G401.6 (cell line): ENCODE measurements around the gene BBIP1.
"Not testable (repeated sequence)": the region's sequence is repeated elsewhere in the genome, so short reads cannot be mapped to it uniquely, and the experiment has no call there.

Experiments used
- FAIRE-seq: peaks from 2 replicates; lab custom pipeline; 2012; peaks lifted over from hg19 to GRCh38; lab: Jason Lieb, UNC

The BBIP1 gene

DNA sequence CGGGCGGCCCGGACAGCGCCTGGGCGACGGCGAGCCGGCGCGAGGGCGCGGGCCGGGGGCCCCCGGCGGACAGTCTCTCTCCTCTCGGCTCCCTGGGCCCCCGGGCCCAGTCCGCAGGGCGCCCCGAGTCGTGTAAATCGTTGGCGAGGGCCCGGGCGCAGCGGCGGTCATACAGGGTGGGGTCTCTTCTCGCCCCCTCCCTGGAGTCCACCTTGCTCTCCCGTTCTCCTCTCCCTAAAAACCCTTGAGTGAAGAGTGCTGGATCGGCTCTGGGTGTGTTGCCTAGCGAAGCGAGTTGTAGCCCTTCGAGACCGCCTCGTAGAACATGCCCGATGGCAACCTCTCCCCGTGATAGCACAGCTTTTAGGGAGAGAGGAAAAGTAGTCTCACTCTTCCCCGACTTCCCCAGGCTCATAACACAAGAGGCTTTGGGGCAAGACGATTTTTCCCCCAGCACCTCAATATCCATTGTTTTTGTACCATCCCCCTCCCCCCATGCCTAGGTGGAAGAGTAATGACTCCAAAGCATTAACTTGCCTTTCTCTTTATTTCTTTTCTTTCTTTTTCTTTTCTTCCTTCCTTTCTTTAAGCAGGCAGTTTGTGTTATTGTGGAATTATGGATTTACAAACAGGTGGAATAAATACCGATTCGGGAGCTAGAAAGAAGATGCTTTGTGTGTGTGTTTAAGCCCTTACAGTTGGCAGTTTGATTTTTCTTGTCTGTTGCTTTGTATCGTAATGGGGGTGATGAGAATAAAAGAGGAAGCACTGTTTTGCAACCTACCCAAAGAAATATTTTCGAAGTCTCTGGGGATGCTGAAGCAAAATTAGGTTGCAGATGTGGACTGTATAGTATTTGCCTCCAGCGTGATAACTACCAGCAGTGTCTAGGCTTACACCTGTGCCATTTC, 1.2 kb upstream of the BBIP1 start:
- no peak for FAIRE-seq

DNA sequence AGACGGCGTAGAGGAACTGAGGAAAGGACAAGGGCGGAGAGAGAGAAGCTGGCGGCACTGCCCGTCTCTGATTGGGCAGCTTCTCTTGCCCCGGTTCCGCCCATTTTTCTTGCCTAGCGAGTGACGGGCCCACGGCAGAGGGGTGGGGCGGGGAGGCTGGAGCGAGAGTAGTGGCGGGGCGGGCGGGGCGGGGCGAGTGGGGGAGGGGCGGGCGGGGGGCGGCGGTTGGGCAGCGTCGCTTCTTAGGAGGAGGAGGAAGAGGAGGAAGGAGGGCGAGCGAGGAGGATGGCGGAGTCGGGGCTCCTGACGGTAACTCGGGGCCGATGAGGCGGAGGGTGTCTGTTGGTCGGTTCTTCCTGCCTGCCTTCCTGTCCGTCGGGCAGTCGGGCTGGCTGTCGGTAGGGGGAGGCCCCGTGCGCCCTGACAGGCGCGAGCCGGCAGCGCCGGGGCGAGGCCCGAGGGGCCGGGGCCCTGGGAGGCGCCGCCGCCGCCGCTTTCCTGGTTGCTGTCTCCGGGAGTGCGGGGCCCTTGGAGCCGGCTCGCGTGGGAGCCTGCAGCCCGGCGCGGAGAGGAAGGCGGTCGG, 460 bp upstream of the BBIP1 start, which contains the start of gene SHOC2:
Gene SHOC2, plus strand, starts transcription at position 256 of the 583 bp plus-strand sequence. CDS start 44,755 bp downstream, outside the sequence.
- no peak for FAIRE-seq

DNA sequence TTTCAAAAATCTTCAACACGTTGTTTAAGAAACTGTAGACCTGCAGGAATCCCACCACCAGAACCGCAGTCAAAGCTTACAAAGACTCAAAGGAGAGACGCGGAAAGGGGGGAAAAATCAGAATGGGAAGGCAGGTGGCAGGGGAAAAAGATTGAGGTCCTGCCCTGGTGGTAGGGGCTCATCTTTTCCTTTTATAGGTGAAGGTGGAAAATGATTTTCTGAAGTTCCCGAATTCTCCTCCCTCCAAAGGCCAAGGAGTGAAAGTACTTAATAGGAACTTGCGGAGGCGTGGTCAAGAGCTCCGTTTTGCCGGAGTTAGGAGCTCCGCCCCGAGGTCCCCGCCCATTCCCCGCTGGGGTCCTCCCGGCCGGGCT, 724 bp downstream of the BBIP1 start:
- peak; percentile 97 for FAIRE-seq

DNA sequence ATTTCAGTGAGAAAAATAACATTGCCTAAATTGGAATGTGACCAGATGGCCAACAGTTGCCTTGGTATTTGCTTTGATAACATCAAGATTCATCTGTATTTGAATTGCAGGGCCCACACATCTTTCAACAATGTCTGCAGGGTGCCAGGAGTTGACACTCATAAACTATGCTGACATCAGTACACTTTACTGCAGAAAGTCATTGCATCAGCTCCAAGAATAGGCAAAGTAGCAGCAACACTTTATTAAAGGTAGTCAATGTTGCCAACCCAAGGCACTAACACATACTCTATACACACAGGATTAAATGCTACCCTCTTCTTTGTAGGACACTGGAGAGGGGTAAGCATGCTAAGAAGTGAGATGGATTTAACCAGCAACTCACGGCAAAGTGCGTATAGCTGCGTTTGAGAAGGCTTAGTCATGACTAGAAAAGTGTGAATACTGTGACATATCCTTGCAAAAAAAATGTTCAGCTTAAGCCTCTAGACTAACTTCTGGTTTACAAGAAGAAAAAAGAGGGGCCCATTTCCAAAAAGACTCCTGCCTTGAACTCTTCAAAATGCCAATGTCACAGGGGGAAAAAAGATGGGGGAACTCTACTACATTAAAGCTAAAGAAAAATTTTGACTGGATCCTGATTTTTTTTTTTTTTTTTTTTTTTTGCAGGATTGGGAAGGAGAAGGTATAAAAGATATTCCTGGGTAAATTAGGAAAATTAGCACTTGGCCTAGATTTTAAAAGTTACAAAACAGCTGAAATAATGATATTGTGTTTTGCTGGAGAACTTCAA, 2.2 kb downstream of the BBIP1 start:
- no peak for FAIRE-seq

DNA sequence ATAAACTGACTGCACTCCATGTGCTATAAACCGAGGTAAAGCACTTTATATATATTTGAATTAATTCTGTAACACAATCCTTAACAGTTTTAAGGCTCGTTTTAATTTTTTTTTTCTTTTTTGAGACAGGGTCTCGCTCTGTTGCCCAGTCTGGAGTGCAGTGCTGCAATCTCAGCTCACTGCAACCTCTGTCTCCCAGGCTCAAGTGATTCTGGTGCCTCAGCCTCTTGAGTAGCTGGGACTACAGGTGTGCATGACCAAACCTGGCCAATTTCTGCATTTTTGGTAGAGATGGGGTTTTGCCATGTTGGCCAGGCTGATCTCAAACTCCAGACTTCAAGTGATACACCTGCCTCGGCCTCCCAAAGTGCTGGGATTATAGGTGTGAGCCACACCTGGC, 3.4 kb downstream of the BBIP1 start:
- not testable (repeated sequence) for FAIRE-seq

DNA sequence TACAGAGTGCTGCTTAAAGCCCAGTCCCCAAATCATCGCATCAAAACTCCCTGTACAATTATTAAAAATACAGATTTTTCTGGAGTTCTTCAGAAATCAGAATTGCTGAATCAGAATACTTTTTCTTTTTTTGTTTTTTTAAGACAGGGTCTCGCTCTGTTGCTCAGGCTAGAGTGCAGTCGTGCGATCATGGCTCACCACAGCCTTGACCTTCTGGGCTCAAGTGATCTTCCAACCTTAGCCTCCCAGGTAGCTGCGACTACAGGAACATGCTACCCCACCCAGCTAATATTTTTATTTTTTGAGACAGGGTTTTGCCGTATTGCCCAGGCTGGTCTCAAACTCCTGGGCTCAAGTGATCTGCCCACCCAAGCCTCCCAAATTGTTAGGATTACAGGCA, 3.9 kb downstream of the BBIP1 start:
- FAIRE-seq, result no peak

DNA sequence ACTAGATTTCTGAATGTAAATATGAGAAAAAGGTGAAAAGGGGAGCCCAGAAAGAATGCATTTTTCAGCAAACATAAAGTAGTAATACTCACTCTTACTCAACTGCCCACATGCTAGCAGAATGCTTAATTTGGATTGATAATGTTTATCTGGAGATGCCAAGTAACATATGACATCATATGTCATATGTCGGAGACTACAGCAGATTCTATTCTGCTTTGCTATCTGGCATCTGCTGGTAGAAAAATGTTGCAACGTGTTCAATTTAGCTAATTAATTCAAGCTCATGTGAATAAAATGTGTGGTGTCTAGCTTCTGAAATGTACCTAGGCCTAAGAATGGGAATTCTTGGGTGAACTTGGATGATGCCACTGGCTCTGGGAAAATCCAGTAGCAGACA, 4.5 kb downstream of the BBIP1 start:
- no peak for FAIRE-seq

DNA sequence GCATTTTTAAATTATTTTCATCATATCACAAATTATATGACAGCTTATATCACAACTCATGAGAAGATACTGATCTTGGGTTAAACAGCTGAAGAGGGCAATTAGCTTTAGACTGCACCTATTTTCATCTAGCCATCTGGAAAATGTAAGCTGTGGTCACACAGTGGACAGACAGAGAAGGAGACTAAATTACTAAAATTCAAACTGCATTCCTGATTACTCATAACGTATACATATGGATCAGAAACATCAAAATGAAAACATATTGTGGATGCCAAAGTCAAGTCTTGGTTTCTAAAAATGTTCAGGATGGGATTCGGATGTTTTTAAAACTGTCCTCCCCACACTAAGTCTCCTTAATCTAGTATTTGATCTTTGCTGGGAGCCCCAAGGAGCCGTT, 6.6 kb downstream of the BBIP1 start:
- FAIRE-seq, result peak; percentile 23

DNA sequence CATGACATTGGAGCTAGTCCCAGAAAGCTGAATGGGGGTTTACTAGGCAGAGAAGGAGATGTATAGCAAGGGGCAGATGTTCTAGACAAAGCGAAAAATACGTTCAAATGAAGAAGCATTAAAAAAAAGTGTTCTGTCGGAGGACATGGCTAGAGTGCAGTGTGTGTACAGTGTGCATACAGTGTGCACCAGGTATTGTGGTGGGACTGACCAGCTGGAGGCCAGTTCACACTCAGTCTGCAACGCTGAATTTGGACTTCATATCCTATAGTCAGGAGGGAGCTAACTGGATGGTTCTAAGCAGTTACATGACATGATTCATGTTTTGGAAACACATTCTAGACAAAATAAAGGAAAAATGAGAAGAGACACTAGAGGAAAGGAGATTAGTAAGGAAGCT, 8.8 kb downstream of the BBIP1 start:
- no peak for FAIRE-seq

DNA sequence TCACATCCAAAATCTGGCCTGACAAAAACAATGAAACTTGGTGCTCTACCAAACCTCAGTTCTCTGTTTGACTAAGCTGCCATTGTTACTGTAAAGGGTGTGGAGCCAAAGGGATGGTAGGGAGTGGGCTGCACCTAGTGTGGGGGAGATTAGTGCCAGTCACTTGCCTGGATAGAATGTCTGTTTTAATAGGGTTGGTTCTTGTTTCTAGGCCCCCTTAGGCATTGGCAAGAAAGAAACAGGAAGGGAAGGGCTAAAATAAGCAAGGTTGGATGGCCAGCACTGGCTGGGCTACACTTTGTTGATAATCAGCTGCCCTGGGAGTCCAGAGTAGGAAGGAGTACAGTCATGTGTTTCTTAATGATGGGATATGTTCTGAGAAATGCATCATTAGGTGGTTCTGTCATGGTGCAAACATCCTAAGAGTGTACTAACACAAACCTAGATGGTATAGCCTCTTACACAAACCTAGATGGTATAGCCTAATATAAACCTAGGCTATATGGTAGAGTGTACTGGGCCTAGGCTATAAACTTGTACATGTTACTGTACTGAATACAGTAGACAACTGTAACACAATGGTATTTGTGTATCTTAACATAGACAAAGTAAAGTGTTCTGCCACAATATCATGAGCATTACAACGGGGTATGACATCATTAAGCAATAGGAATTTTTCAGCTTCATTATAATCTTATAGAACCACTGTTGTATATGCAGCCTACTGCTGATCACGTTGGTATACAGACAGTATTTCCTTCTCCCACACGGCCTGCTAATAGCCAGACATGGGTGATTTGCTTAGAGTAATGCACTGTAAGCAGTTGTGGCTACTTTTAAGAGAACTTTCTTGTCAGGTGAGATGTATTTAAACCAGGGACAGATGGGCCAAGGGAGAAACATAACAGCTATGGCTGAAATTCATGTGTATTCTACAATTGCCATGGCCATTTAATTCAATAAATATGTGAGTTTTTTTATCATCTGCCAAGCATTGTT, 15.4 kb downstream of the BBIP1 start:
- FAIRE-seq, result no peak

DNA sequence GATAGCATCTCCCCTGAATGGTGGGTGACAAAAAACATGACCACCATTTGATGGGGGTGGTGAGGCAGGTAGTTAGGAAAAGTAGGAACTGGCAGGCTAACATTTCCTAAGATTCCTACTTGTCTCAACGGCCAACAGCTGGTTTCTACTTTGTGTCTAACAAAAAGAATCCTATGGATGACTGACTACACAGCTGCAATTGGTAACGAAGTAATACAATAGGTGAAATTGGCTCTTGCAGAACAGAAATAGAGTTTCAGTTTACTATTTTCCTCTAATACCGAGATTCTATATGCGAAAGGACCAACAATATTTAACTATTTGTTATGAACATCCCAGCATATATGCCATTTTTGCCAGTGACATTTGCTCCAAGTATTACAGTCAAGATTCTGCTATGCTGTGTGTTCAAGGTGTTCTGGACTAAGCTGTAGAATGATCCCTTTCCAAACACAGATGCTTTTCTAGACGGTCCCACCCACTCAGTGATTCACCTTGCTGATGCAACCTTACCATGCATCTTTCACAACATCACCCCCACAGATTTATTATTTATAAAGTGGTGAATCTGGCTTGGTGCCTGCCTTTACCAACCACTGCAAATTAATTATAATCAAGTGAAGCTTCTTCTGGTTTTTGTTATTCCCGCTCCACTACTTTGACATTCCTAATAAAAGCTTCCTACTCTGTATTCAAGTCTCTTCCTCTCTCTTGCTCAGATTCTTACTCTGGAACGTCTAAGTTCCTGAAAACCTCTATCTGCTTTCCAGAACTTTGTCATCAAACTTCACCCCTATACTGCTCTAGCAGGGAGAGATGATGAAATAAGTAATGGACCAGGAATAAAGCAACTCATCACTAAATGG, 16.8 kb downstream of the BBIP1 start:
- no peak for FAIRE-seq

DNA sequence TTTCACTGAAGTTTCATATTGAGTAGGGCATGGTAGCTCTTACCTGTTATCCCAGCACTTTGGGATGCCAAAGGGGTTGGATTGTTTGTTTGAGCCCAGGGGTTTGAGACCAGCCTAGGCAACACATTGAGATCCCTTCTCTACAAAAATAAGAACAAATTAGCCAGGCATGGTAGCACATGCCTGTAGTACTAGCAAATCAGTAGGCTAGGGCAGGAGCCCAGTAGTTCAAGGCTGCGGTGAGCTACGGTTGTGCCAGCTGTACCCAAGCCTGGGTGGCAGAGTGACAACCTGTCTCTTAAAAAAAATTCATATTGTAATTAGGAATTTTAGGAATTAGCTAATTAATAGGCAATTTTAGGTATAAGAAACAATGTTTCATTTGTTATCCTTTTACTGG, 18.0 kb downstream of the BBIP1 start:
- no peak for FAIRE-seq

DNA sequence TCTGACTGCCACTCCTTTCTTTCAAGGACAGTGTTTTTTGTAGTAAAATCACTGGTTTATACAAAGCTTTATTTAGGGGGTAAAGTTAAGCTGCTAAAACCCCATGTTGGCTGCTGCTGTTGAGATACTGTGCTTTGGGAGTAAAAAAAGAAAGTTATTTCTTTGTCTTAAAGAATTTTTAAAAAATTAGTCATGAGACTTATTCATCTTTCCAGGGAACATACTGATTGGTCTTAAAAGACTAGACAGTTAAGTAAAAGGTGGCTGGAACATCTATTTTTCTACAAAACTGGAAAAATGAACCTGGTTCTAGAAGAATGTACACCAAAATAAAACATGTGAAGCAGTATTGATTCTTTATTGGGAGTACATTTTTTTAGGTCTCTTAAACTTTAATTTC, 20.6 kb downstream of the BBIP1 start:
- no peak for FAIRE-seq

DNA sequence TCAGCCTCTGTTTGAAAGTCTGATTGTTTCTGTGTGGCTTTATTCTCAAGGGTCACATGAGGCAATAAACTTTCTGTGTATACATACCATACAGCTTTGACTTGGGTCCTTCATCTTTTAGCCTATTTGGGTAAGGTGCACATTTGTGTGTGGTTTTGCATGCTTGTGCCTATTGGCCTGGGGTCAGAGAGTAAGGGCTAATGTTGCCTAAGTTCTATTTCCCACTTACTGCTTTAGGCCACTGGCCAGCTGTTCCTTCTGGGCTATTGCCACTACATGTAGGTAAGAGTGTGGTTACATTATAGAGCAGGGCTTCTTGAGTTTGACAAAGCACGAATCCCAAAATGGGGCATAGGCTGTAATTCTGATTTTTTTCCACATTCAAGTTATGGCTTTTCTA, 21.8 kb downstream of the BBIP1 start:
- FAIRE-seq, result no peak

DNA sequence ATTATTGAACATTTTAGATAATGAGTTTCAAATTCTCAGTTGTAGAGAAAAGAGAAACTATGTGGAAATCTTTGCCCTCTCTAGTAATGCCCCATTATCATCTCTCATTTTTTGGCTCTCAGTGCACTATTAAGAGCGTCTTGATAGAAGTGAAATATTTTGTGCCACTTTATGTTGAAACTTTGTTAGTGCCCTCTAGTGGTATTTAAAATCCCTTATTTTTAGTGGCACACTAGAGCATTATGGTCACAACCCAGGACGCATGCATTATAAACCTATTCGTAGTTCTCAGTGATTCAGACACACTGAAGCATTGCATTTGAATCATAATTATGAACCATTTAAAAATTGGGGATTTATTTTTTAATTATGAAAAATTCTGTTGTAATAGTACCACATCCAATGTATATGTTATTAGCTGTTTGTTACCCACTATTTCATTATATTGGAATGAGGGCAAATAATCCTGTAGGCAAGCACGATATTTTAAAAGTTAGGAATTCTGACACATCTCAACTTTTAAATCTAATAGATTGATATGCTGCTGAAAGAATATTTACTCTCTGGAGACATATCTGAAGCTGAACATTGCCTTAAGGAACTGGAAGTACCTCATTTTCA, 25.3 kb downstream of the BBIP1 start:
- peak; percentile 96 for FAIRE-seq

DNA sequence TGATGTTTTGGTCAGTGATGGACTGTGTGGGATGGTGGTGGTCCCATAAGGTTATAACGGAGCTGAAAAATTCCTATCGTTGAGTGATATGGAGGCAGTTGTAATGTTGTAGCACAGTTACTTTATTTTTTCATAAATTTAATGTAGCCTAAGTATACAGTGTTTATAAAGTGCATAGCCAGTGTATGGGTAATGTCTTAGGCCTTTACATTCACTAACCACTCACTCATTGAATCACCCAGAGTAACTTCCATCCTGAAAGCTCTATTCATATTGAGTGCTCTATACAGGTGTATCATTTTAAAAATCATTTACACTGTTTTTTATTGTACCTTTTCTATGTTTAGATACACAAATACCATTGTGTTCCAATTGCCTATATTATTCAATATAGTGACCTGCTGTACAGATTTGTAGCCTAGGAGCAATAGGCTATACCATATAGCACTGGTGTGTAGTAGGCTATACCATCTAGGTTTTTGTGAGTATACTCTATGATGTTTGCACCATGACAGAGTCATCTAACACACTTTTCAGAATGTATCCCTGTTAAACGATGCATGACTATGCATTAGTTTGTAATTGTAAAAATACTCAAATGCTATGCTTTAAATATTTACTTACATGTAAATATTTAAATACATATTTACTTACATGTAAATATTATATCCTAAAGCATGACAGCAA, 26.2 kb downstream of the BBIP1 start:
- FAIRE-seq, result no peak

DNA sequence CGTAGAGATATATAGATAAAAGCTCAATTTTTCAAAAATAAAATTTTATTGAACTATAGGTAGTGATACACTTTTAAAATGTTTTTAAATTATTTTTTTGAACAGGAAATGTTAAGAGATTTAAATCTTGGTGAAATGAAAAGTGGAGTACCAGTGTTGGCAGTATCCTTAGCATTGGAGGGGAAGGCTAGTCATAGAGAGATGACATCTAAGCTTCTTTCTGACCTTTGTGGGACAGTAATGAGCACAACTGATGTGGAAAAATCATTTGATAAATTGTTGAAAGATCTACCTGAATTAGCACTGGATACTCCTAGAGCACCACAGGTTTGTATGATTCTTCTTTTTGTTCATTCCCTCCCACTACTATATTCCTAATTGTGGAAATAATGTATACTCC, 31.4 kb downstream of the BBIP1 start:
- peak; percentile 65 for FAIRE-seq

DNA sequence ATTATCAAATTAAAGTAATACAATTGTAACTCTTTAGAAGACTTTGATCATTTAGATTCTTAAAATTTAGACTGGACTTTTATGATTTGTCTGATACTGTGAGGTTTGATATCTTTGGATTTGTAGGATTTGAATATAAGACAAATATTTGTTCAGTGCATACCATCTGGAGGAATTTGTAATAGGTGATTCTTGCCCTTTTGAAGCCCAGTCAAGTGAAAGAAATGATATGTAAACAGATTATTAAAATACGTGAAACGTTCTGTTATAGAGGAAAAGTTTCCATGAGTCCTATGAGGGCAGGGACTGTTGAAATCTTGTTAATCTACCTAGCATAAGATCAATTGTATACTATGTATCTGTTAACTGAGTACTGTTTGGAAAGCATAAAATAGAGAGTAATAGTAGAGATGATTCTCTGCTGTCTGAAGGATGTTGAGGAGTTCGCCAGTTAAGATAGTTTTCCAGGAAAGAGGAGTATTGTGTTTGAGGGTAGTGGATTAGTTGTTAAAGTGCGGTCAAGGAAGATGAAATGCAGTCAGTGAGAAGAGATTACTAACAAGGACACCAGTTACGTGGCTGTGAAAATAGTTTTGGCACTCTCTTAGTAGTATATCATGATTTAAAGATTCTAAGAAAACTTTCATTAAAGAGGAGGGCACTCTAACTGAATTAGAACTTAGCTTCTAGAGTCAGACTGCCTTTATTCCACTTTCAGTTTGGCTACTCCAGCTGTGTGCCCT, 32.9 kb downstream of the BBIP1 start:
- peak; percentile 80 for FAIRE-seq

DNA sequence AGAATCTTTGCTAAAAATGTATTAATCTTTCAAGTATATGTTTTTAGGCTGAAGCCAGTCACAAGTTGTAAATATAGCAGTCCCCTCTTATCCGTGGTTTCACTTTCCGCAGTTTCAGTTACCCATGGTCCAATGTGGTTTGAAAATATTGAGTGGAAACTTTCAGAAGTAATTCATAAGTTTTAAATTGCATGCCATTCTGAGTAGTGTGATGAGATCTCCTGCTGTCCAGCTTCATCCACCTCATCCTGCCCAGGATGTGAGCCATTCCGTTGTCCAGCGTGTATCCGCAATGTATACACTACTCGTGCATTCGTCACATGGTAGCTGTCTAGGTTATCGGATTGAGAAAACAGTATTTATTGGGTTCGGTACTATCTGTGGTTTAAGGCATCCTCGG, 35.1 kb downstream of the BBIP1 start:
- FAIRE-seq, result peak; percentile 54
